ENCODE measurements around the gene MESD. TPM values are rescaled to one million over a fixed set of nuclear protein-coding genes. Genes with fewer than 3 reads are reported as not detected.

The MESD gene
- total RNA-seq, 1 experiment from 2014 or later: 28.2 TPM

DNA sequence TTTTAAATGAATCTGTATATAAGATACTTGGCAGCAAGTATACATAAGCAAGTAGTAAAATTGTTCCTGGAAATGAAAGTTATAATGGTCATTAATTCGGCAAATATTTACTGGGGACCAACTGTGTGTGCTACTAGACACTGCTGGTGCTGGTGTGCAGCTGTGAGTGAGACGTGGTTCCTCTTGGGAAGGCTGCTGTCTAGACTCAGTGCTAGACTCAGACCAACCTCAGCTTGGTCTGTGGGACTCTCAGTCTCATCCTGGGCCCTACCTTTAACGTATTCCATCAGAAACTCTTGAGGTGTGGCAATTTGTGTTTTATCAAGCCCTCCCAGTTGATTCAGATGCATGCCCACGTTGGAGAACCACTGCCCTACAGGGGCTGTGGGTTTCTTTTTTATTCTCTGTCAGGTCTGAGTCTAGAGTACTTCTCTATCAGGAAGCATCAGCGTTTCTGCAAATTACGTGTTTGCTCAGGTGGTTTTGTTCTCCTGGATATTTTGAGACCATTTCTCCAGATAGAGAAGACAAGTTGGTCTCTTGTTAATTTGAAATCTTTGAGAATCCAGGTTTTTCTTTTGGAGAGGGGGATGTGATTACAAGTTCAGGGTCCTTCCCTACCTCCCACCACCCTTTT, 17.9 kb upstream of the MESD start:
- H3K4me1 ChIP-seq (ENCODE audit: control insufficient read depth, insufficient read depth, low read length): peaks cover 28% of the 10 kb centered on the region
- no peak for TF ChIP-seq TCF7L2 (IDR thresholded peaks at IDR 0.05; ENCODE audit: low read depth, low read length)
- TF ChIP-seq CTCF (IDR thresholded peaks at IDR 0.05): no peak
- TF ChIP-seq, protein P1, sequence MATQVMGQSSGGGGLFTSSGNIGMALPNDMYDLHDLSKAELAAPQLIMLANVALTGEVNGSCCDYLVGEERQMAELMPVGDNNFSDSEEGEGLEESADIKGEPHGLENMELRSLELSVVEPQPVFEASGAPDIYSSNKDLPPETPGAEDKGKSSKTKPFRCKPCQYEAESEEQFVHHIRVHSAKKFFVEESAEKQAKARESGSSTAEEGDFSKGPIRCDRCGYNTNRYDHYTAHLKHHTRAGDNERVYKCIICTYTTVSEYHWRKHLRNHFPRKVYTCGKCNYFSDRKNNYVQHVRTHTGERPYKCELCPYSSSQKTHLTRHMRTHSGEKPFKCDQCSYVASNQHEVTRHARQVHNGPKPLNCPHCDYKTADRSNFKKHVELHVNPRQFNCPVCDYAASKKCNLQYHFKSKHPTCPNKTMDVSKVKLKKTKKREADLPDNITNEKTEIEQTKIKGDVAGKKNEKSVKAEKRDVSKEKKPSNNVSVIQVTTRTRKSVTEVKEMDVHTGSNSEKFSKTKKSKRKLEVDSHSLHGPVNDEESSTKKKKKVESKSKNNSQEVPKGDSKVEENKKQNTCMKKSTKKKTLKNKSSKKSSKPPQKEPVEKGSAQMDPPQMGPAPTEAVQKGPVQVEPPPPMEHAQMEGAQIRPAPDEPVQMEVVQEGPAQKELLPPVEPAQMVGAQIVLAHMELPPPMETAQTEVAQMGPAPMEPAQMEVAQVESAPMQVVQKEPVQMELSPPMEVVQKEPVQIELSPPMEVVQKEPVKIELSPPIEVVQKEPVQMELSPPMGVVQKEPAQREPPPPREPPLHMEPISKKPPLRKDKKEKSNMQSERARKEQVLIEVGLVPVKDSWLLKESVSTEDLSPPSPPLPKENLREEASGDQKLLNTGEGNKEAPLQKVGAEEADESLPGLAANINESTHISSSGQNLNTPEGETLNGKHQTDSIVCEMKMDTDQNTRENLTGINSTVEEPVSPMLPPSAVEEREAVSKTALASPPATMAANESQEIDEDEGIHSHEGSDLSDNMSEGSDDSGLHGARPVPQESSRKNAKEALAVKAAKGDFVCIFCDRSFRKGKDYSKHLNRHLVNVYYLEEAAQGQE (IDR thresholded peaks at IDR 0.05; ENCODE audit: insufficient read depth in 1 of 2, low read depth in 2 of 2, low read length in 1 of 2): no peak
- TF ChIP-seq POLR2AphosphoS5 (IDR thresholded peaks at IDR 0.05; ENCODE audit: low read depth, low read length): no peak
- no peak for TF ChIP-seq SIN3A (IDR thresholded peaks at IDR 0.05; ENCODE audit: borderline replicate concordance, insufficient read depth, low read depth, low read length)
- H3K27ac ChIP-seq (ENCODE audit: low read length): no peak overlapping the region
- H3K36me3 ChIP-seq (ENCODE audit: control insufficient read depth, insufficient read depth, low read length): peaks cover 5% of the 10 kb centered on the region; the same call in 1 of the 2 replicates
- in situ Hi-C loops (cut with HindIII; ENCODE audit: low pct_unique_long_range_greater_than_20kb, low sequenced_read_pairs) (no loop called here), intact Hi-C loops (cut with micrococcal nuclease; ENCODE audit: unreplicated experiment) (no loop called here)
- no peaks in the 10 kb centered on the region for H3K27me3 ChIP-seq (ENCODE audit: control insufficient read depth, insufficient read depth, low read length)
- ChIA-PET CTCF (no interaction called here), POLR2A (no interaction called here)
- ATAC-seq: no peak
- H3K9me3 ChIP-seq (ENCODE audit: control insufficient read depth, insufficient read depth, low read depth, low read length): no peaks in the 10 kb centered on the region
- BruUV-seq (replicated peaks): no TSS peak
- DNase-seq (ENCODE audit: low read depth, low spot score): no peak
- H3K4me3 ChIP-seq (ENCODE audit: low read depth in 2 of 2, low read length in 2 of 2): no peak overlapping the region

- CTCF ChIA-PET: no interaction called here
- no peak for DNase-seq (ENCODE audit: low read depth, low spot score)
- intact Hi-C loops (cut with micrococcal nuclease; ENCODE audit: unreplicated experiment) (no loop called here), in situ Hi-C loops (cut with HindIII; ENCODE audit: low pct_unique_long_range_greater_than_20kb, low sequenced_read_pairs) (no loop called here)
- POLR2A ChIA-PET: no interaction called here
- ATAC-seq: no peak
- TF ChIP-seq TCF7L2 (IDR thresholded peaks at IDR 0.05; ENCODE audit: low read depth, low read length) (no peak), SIN3A (IDR thresholded peaks at IDR 0.05; ENCODE audit: borderline replicate concordance, insufficient read depth, low read depth, low read length) (no peak), CTCF (IDR thresholded peaks at IDR 0.05) (no peak), POLR2AphosphoS5 (IDR thresholded peaks at IDR 0.05; ENCODE audit: low read depth, low read length) (no peak)
- TF ChIP-seq, protein P1 (IDR thresholded peaks at IDR 0.05; ENCODE audit: insufficient read depth in 1 of 2, low read depth in 2 of 2, low read length in 1 of 2): no peak
- Histone ChIP-seq H3K9me3 (ENCODE audit: control insufficient read depth, insufficient read depth, low read depth, low read length) (no peaks in the 10 kb centered on the region), H3K27me3 (ENCODE audit: control insufficient read depth, insufficient read depth, low read length) (no peaks in the 10 kb centered on the region), H3K4me1 (ENCODE audit: control insufficient read depth, insufficient read depth, low read length) (peaks cover 28% of the 10 kb centered on the region), H3K27ac (ENCODE audit: low read length) (no peak overlapping the region), H3K4me3 (ENCODE audit: low read depth in 2 of 2, low read length in 2 of 2) (no peak overlapping the region), H3K36me3 (ENCODE audit: control insufficient read depth, insufficient read depth, low read length) (peaks cover 5% of the 10 kb centered on the region; the same call in 1 of the 2 replicates)
- BruUV-seq (replicated peaks): no TSS peak
Observed at GRCh38 chr15:81006124-81006523, 16.5 kb upstream of the MESD start.
